ENCODE results near the gene APLP1.

APLP1 gene

GRCh38 chr19:35925501-35925900 lies 57.1 kb downstream of the APLP1 start:
- peak overlapping the region; percentile 61 for H3K27ac Mint-ChIP-seq
- no peak overlapping the region for H3K4me3 Mint-ChIP-seq
- H3K36me3 Mint-ChIP-seq: no peaks in the 10 kb centered on the region
- no peak for DNase-seq (ENCODE audit: low spot score in 2 of 2)
- no peak for ATAC-seq
- peaks cover 11% of the 10 kb centered on the region for H3K9me3 Mint-ChIP-seq
- H3K4me1 Mint-ChIP-seq: peaks cover 22% of the 10 kb centered on the region

GRCh38 chr19:35928507-35928906 lies 60.1 kb downstream of the APLP1 start:
- H3K27ac Mint-ChIP-seq: no peak overlapping the region
- peaks cover 11% of the 10 kb centered on the region for H3K9me3 Mint-ChIP-seq
- H3K4me1 Mint-ChIP-seq: peaks cover 36% of the 10 kb centered on the region
- no peaks in the 10 kb centered on the region for H3K36me3 Mint-ChIP-seq
- DNase-seq (ENCODE audit: low spot score in 2 of 2): no peak
- no peak for ATAC-seq
- H3K4me3 Mint-ChIP-seq: no peak overlapping the region
